ENCODE data around the gene RABL6.

RABL6 gene

GRCh38 chr9:136806631-136807201 is 1.0 kb upstream of the RABL6 start:
- Histone ChIP-seq H3K4me3 (ENCODE audit: low read depth, low read length) (peak overlapping the region; percentile 81), H3K27me3 (replicated peaks) (no peaks in the 10 kb centered on the region), H3K27ac (no peak overlapping the region), H3K36me3 (replicated peaks) (no peaks in the 10 kb centered on the region)
- in situ Hi-C loops (cut with HindIII; ENCODE audit: low pct_ligation_motif_present, low sequenced_read_pairs) = loop anchor here (25.0 kb wide), 1 partner anchor 231 kb away; the partner anchor contains the start of genes ABCA2, FUT7 and NPDC1
- TF ChIP-seq CTCF (IDR thresholded peaks at IDR 0.05; ENCODE audit: low read depth, low read length, missing control alignments) = no peak
- no peak for DNase-seq

- peak overlapping the region; percentile 81 for H3K4me3 ChIP-seq (ENCODE audit: low read depth, low read length)
- in situ Hi-C loops (cut with HindIII; ENCODE audit: low pct_ligation_motif_present, low sequenced_read_pairs) = loop anchor here (25.0 kb wide), 1 partner anchor 229 kb away; the partner anchor contains the start of genes ABCA2, FUT7 and NPDC1
- no peaks in the 10 kb centered on the region for H3K36me3 ChIP-seq (replicated peaks)
- no peak for TF ChIP-seq CTCF (IDR thresholded peaks at IDR 0.05; ENCODE audit: low read depth, low read length, missing control alignments)
- H3K27me3 ChIP-seq (replicated peaks) = no peaks in the 10 kb centered on the region
- DNase-seq = no peak
- H3K27ac ChIP-seq = peak overlapping the region; percentile 11
Observed at GRCh38 chr9:136808075-136808805, 492 bp downstream of the RABL6 start.

GRCh38 chr9:136808806-136809158 is 1.0 kb downstream of the RABL6 start:
- Histone ChIP-seq H3K4me3 (ENCODE audit: low read depth, low read length) (peak overlapping the region; percentile 81), H3K36me3 (replicated peaks) (no peaks in the 10 kb centered on the region), H3K27ac (peak overlapping the region; percentile 11), H3K27me3 (replicated peaks) (no peaks in the 10 kb centered on the region)
- in situ Hi-C loops (cut with HindIII; ENCODE audit: low pct_ligation_motif_present, low sequenced_read_pairs) = loop anchor here (25.0 kb wide), 1 partner anchor 229 kb away; the partner anchor contains the start of genes ABCA2, FUT7 and NPDC1
- TF ChIP-seq CTCF (IDR thresholded peaks at IDR 0.05; ENCODE audit: low read depth, low read length, missing control alignments) = no peak
- DNase-seq = no peak

GRCh38 chr9:136814725-136815421 is 7.1 kb downstream of the RABL6 start:
- in situ Hi-C loops (cut with HindIII; ENCODE audit: low pct_ligation_motif_present, low sequenced_read_pairs) = loop anchor here (25.0 kb wide), 1 partner anchor 222 kb away; the partner anchor contains the start of genes ABCA2, FUT7 and NPDC1
- H3K27ac ChIP-seq = no peak overlapping the region
- peaks cover 5% of the 10 kb centered on the region for H3K36me3 ChIP-seq (replicated peaks)
- no peak overlapping the region for H3K4me3 ChIP-seq (ENCODE audit: low read depth, low read length)
- no peaks in the 10 kb centered on the region for H3K27me3 ChIP-seq (replicated peaks)
- no peak for DNase-seq
- TF ChIP-seq CTCF (IDR thresholded peaks at IDR 0.05; ENCODE audit: low read depth, low read length, missing control alignments) = no peak

- Histone ChIP-seq H3K27me3 (replicated peaks) (no peaks in the 10 kb centered on the region), H3K36me3 (replicated peaks) (peaks cover 5% of the 10 kb centered on the region), H3K4me3 (ENCODE audit: low read depth, low read length) (no peak overlapping the region), H3K27ac (no peak overlapping the region)
- TF ChIP-seq CTCF (IDR thresholded peaks at IDR 0.05; ENCODE audit: low read depth, low read length, missing control alignments) = no peak
- DNase-seq = no peak
- in situ Hi-C loops (cut with HindIII; ENCODE audit: low pct_ligation_motif_present, low sequenced_read_pairs) = loop anchor here (25.0 kb wide), 1 partner anchor 222 kb away; the partner anchor contains the start of genes ABCA2, FUT7 and NPDC1
Observed at GRCh38 chr9:136815422-136815782, 7.7 kb downstream of the RABL6 start.
